ENCODE results near the gene FER. TPM values are rescaled to one million over a fixed set of nuclear protein-coding genes. Genes with fewer than 3 reads are reported as not detected.
"Not testable (repeated sequence)": the region's sequence is repeated elsewhere in the genome, so short reads cannot be mapped to it uniquely, and the experiment has no call there.

The FER gene
- polyA plus RNA-seq, 1 of the 3 experiments (the other 2 are of a cell fraction) = 1.8 TPM

DNA sequence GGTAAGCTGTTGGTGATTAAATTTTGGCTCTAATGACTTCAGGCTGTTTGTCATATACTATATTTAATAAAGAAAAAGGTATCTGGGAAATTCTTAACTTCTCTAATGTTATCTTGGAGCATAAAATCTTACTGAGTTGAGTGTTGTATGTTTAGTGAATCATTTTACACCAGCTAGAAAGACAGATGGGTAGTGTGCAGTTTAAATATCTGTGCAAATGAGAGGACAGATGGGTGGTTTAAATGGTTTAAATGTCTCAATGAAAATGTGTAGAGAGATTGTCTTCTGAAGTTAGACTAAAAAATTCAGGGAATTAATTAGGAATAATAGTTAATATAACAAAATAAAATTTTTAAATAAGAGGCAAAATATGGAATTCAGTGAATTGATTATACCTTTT, 114.5 kb downstream of the FER start:
- DNase-seq = no peak
- Histone ChIP-seq H3K79me2 (ENCODE audit: insufficient read depth) (no peaks in the 10 kb centered on the region; the same call in 1 of the 2 replicates), H3K9ac (no peak overlapping the region), H3K27me3 (ENCODE audit: insufficient read depth) (no peaks in the 10 kb centered on the region), H3K27ac (ENCODE audit: low read depth in 2 of 2, low read length in 1 of 2) (no peak overlapping the region), H3K9me2 (no peaks in the 10 kb centered on the region), H3F3A (replicated peaks; ENCODE audit: insufficient read depth) (no peaks in the 10 kb centered on the region), H3K36me3 (replicated peaks in 1 of 2; ENCODE audit: control insufficient read depth in 1 of 2, insufficient read depth in 2 of 2, low read length in 1 of 2) (peaks cover 0 to 4% of the 10 kb centered on the region in 2 experiments), H3K9me3 (no peaks in the 10 kb centered on the region), H2AFZ (ENCODE audit: low read depth) (no peak overlapping the region), H3K4me1 (ENCODE audit: control insufficient read depth in 1 of 2, insufficient read depth in 2 of 2, low read depth in 1 of 2, low read length in 1 of 2) (peaks cover 0 to 5% of the 10 kb centered on the region in 2 experiments; a peak in 2 of 4 replicates), H4K20me1 (ENCODE audit: insufficient read depth) (no peaks in the 10 kb centered on the region), H3K4me3 (ENCODE audit: low read depth in 2 of 2, low read length in 1 of 2) (no peak overlapping the region), H3K4me2 (no peak overlapping the region)
- ChIA-PET POLR2A (no interaction called here), CTCF (no interaction called here)
- TF ChIP-seq ZBTB33 (IDR thresholded peaks at IDR 0.05; ENCODE audit: borderline replicate concordance, low read depth) (no peak), CHD2 (IDR thresholded peaks at IDR 0.05; ENCODE audit: low read length, partially characterized antibody) (no peak), RCOR1 (IDR thresholded peaks at IDR 0.05; ENCODE audit: low read length) (no peak)

- DNase-seq; H3K9me3 ChIP-seq; H3F3A ChIP-seq (replicated peaks; ENCODE audit: insufficient read depth); H3K9me2 ChIP-seq; H2AFZ ChIP-seq (ENCODE audit: low read depth); POLR2A ChIA-PET; H3K4me2 ChIP-seq; H3K4me1 ChIP-seq (ENCODE audit: control insufficient read depth in 1 of 2, insufficient read depth in 2 of 2, low read depth in 1 of 2, low read length in 1 of 2); H3K79me2 ChIP-seq (ENCODE audit: insufficient read depth); H3K27me3 ChIP-seq (ENCODE audit: insufficient read depth); H3K27ac ChIP-seq (ENCODE audit: low read depth in 2 of 2, low read length in 1 of 2); H4K20me1 ChIP-seq (ENCODE audit: insufficient read depth); H3K4me3 ChIP-seq (ENCODE audit: low read depth in 2 of 2, low read length in 1 of 2); CTCF ChIA-PET; H3K9ac ChIP-seq: not testable (repeated sequence)
- 96% methylated on average over 3 of the region's 3 CpGs for WGBS (ENCODE audit: low lambda C conversion rate)
- peaks cover 12 to 23% of the 10 kb centered on the region in 2 experiments for H3K36me3 ChIP-seq (replicated peaks in 1 of 2; ENCODE audit: control insufficient read depth in 1 of 2, insufficient read depth in 2 of 2, low read length in 1 of 2)
Observed at GRCh38 chr5:108866097-108866496, 118.4 kb downstream of the FER start.

- Histone ChIP-seq H4K20me1 (ENCODE audit: insufficient read depth) (no peaks in the 10 kb centered on the region), H3K4me3 (ENCODE audit: low read depth in 2 of 2, low read length in 1 of 2) (no peak overlapping the region), H3K4me1 (ENCODE audit: control insufficient read depth in 1 of 2, insufficient read depth in 2 of 2, low read depth in 1 of 2, low read length in 1 of 2) (no peaks in the 10 kb centered on the region; a peak in 1 of 4 replicates), H3K36me3 (replicated peaks in 1 of 2; ENCODE audit: control insufficient read depth in 1 of 2, insufficient read depth in 2 of 2, low read length in 1 of 2) (peaks cover 12 to 30% of the 10 kb centered on the region in 2 experiments), H2AFZ (ENCODE audit: low read depth) (no peak overlapping the region), H3K9ac (no peak overlapping the region), H3K9me2 (no peaks in the 10 kb centered on the region), H3K27ac (ENCODE audit: low read depth in 2 of 2, low read length in 1 of 2) (no peak overlapping the region), H3K9me3 (0 out of 2 replicates have a peak, but pooled peaks cover 5% of the 10 kb centered on the region), H3K4me2 (no peak overlapping the region), H3K27me3 (ENCODE audit: insufficient read depth) (no peaks in the 10 kb centered on the region), H3K79me2 (ENCODE audit: insufficient read depth) (no peaks in the 10 kb centered on the region), H3F3A (replicated peaks; ENCODE audit: insufficient read depth) (no peaks in the 10 kb centered on the region)
- no peak for TF ChIP-seq FOSL2 (IDR thresholded peaks at IDR 0.05; ENCODE audit: borderline replicate concordance, low read depth)
- TF ChIP-seq FOXM1 (IDR thresholded peaks at IDR 0.05; ENCODE audit: low read depth) = no peak
- no peak for TF ChIP-seq NFIC (IDR thresholded peaks at IDR 0.05; ENCODE audit: borderline replicate concordance)
- no peak for TF ChIP-seq TEAD4 (IDR thresholded peaks at IDR 0.05; ENCODE audit: borderline replicate concordance, insufficient read depth)
- no peak for TF ChIP-seq RFX5 (IDR thresholded peaks at IDR 0.05; ENCODE audit: low read length)
- TF ChIP-seq FOXJ3 (CRISPR knock-in tag; IDR thresholded peaks at IDR 0.05) = no peak
- no peak for TF ChIP-seq ELF1 (IDR thresholded peaks at IDR 0.05)
- TF ChIP-seq EZH2phosphoT487 (IDR thresholded peaks at IDR 0.05; ENCODE audit: borderline replicate concordance, low read depth) = no peak
- TF ChIP-seq GATA2 (CRISPR knock-in tag; IDR thresholded peaks at IDR 0.05) = no peak
- TF ChIP-seq, protein P1, sequence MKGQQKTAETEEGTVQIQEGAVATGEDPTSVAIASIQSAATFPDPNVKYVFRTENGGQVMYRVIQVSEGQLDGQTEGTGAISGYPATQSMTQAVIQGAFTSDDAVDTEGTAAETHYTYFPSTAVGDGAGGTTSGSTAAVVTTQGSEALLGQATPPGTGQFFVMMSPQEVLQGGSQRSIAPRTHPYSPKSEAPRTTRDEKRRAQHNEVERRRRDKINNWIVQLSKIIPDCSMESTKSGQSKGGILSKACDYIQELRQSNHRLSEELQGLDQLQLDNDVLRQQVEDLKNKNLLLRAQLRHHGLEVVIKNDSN (IDR thresholded peaks at IDR 0.05; ENCODE audit: borderline replicate concordance, low read depth) = no peak
- TF ChIP-seq CHD2 (IDR thresholded peaks at IDR 0.05; ENCODE audit: low read length, partially characterized antibody) = no peak
- no peak for TF ChIP-seq JUND (IDR thresholded peaks at IDR 0.05)
- TF ChIP-seq RXRA (IDR thresholded peaks at IDR 0.05; ENCODE audit: borderline replicate concordance, low read depth) = no peak
- CTCF ChIA-PET = no interaction called here
- POLR2A ChIA-PET = no interaction called here
- WGBS (ENCODE audit: low lambda C conversion rate) = 95% methylated on average over 4 of the region's 4 CpGs
- no peak for DNase-seq
Observed at GRCh38 chr5:108867656-108868055, 120.0 kb downstream of the FER start.
